Hippocampal formation (tissue), 2 donors: ENCODE measurements around the gene PRDX1.

Source experiments
- DNase-seq, 2 donors: peaks; one replicate each; lab custom pipeline; 2025; lab: John Stamatoyannopoulos, UW

Gene PRDX1

GRCh38 chr1:45521413-45522323 lies at the start of gene PRDX1:
TSS of gene PRDX1 (minus strand) at chr1:45521884. CDS start at chr1:45519043, 2,841 bp downstream.
- peak; percentile 95 to 97 for DNase-seq

GRCh38 chr1:45570631-45571030 lies 48.9 kb upstream of the PRDX1 start:
- DNase-seq, result no peak

DNA sequence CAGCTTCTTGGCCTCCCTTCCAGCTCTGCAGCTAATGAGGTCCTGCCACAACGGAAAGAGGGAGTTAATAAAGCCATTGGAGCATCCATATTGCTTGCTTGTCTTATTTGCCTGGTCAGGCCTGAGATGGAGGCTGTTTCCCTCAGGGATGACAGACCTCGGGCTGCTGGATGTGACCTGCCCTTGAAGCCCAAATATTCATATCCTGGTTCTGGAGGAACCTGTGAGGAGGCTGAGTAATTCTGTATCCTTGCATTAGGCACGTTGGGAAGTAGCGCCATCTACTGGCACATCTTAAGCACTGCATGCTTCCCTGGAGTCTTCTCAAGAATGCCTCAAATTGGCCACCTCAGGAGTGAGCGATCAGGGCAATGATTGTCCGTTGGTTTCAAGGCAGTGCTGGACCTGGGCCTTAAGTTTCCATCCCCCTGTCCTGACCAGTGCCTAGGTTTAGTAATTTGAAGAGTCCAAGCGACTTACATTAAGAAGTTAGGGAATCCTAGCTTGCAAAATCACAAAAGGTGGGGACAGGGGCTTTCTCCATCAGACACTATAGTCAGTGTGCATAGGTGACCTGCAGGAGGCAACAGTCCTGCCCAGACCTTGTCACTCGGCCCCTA lies 48.4 kb upstream of the PRDX1 start:
- peak; percentile 59 to 63 for DNase-seq

- DNase-seq, result no peak
Observed at GRCh38 chr1:45569571-45569961, 47.9 kb upstream of the PRDX1 start.

- no peak for DNase-seq
Observed at GRCh38 chr1:45568421-45568820, 46.7 kb upstream of the PRDX1 start.

GRCh38 chr1:45567911-45568310 lies 46.2 kb upstream of the PRDX1 start:
- no peak for DNase-seq

GRCh38 chr1:45566722-45567121 lies 45.0 kb upstream of the PRDX1 start:
- DNase-seq, result no peak

- no peak for DNase-seq
Observed at GRCh38 chr1:45563843-45564242, 42.2 kb upstream of the PRDX1 start.

DNA sequence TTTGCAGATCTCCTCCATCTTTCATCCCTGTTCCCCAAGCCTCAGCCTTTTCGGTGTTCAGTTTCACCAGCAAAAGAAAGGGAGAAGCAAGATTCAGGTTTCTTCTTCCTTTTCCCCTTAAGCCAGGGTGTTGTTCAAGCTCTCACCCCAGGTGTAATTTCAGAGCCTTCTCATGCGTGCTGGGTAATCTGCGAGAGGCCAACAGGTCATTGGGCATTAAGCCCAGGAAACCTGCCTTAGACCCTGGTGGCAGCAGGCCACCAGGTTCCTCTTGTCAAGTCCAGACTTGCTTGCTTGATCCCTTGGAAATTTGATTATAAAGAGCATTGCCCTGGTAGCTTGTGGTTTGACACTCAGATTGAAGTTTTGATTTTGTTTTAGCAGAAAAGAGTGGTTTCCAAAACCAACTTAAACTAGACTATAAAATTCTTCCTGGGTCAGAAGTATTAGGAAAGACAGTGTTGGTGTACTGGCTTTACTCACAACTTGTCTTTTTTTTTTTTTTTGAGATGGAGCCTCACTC lies 35.8 kb upstream of the PRDX1 start:
- no peak for DNase-seq

DNA sequence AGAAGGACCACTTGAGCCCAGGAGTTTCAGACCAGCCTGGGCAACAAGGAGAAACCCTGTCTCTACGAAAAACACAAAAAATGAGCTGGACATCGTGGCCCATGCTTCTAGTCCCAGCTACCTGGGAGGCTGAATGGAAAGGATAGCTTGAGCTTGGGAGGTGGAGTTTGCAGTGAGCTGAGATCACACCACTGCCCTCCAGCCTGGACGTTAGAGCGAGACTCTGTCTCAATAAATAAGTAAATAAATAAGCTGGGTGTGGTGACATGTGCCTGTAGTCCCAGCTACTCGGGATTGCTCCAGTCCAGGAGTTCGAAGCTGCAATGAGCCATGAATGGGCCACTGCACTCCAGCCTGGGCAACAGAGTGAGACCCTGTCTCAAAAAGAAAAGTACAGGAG lies 32.5 kb upstream of the PRDX1 start:
- DNase-seq, result no peak

GRCh38 chr1:45552331-45552730 lies 30.6 kb upstream of the PRDX1 start:
- DNase-seq, result no peak

DNA sequence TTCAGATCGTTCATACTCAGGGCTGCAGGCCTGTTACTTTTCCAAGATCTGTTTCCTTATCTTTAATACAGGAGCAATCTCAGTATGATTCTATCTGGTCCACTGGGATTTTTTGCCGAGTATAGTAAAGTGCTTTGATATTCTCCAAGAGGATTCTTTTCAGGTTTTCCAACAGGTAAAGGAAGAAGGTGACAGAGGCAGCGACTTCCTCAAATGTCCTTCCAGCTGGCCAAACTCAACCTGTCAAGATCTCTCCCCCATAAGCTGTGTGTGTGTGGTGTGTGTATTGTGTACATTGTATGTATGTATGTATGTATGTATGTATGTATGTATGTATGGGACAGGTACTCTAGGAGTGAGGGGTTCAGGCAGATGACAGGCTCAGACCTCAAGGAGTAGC lies 30.0 kb upstream of the PRDX1 start:
- no peak for DNase-seq

- peak; percentile 73 to 84 for DNase-seq
Observed at GRCh38 chr1:45550401-45551351, 29.0 kb upstream of the PRDX1 start, which contains the start of gene AKR1A1. TSS of gene AKR1A1 (plus strand) at chr1:45550826. CDS start at chr1:45561795, 10,969 bp downstream.

DNA sequence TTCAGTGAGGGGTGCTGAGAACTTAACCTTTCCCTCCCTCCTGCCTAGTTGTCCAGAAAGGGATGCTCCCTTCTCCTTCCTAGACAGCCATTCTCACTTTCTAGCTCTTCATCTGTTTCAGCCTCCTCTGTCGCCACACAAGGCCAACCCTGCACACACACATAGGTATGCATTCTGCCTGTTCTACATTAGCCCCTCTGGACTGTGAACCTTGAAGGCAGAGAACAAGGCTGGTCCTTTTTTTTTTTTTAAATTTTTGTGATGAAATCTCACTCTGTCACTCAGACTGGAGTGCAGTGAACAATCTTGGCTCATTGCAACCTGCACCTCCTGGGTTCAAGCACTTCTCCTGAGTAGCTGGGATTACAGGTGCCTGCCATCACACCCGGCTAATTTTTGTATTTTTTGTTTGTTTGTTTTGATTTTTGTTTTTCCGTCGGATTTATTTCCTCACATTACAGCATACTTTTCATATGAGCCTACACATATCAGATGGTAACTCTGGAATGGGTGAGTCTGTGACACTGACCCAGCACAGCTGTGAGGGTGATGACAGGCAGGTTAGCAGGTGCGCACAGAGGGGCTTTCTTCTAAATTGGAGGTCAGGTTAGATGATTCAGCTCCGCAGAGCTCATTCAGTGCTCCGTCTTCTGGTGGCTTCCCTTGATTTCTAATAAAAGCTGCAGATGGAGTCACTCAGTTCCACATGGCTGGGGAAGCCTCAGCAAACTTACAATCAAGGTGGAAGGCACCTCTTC lies 24.0 kb upstream of the PRDX1 start:
- no peak for DNase-seq

DNA sequence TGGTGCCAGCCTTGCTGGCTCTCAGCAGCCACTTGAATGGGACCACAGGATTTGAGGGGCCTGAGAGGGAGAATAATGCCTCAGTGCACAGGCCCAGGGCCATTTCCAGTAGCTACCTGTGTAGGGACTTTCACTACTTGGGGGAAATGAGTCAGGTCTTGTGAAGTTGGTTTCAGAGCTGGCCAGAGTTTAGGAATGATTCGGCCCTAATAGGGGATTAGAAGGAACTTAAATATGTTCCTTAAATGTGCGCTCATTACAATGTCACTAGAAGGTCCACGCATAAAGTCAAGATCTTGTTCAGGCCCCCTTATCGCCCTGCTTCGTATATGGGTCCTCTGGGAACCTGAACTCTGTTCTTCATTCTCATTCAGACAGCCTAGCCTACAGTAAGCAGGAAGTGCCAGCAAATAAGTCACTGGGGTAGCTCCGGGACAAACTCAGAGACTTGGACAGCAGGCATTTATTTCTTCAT lies 23.4 kb upstream of the PRDX1 start:
- DNase-seq, result no peak

- DNase-seq, result no peak
Observed at GRCh38 chr1:45544530-45544929, 22.8 kb upstream of the PRDX1 start.

DNA sequence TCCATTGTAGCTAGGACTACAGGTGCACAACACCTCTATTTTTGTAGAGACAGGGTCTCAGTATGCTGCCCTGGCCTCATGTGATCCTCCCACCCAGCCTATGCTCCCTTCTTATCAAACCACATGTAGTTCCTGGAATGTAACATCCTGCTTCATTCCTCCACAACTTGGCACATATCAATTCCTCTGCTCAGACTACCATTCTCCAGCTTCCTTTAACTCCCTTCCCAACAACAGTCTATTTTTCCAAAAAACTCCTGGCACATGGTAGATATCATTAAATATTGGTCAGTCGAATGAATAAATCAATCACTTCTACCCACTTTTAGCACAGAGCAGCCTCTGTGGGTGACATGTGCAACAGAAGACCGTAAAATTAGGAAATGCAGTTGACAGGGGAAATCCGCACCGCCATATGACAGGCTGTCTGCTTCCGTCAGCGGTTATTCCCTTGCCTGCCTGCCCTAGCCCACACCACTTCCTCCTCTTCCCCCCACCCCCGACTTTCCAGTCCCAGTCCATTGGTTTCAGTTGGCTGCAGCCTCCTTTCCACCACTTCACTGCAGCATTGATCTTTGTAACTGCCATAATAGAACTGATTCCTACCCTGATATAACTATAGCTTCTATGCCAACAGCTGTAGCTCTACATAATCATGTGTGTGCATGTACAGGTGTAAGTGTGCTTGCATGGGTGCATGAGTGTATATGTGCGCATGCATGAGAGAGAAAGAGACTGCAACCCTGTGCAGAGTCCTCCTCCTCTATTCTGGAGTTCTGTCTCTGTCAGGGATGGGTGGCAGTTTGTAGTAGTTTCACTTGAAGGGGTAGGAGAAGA lies 22.1 kb upstream of the PRDX1 start:
- no peak for DNase-seq

- DNase-seq, result no peak
Observed at GRCh38 chr1:45542591-45542990, 20.9 kb upstream of the PRDX1 start.

- no peak for DNase-seq
Observed at GRCh38 chr1:45541193-45541592, 19.5 kb upstream of the PRDX1 start.

- DNase-seq, result no peak
Observed at GRCh38 chr1:45536886-45537285, 15.2 kb upstream of the PRDX1 start.
